T-helper 2 cell treated with Interferon-gamma antibody and Interleukin-4, amounts not matched to agents 100 ng/mL and 5 ng/mL, for 36 hours (primary cell): ENCODE results near the gene ADAMTS1. TPM values are rescaled to one million over a fixed set of nuclear protein-coding genes. Genes with fewer than 3 reads are reported as not detected.

Source experiments
- intact Hi-C: fragments of 100-400 bp; cut with micrococcal nuclease; formaldehyde crosslinking; loops from one replicate; pipeline ENCODE4 v1.15.1; 2023
- total RNA-seq: library from RNA; stranded (reverse); gene quantifications from 2 replicates; pipeline ENCODE4 v1.2.3, GENCODE V29; 2022

Gene ADAMTS1
- total RNA-seq, 1 donor from 2014 or later, result 4.5 TPM

- intact Hi-C loops, result loop anchor here (5.0 to 10.0 kb wide), 2 partner anchors 1111 to 1239 kb away; partner anchors contain the start of genes ATP5PF, GABPA and MRPL39
Observed at GRCh38 chr21:26846036-26846931, 1.1 kb upstream of the ADAMTS1 start.

GRCh38 chr21:26845759-26846035 lies 488 bp upstream of the ADAMTS1 start:
- intact Hi-C loops, result loop anchor here (5.0 to 10.0 kb wide), 2 partner anchors 1111 to 1238 kb away; partner anchors contain the start of genes ATP5PF, GABPA and MRPL39

GRCh38 chr21:26844258-26845065 lies 747 bp downstream of the ADAMTS1 start:
- intact Hi-C loops, result loop anchor here (5.0 to 10.0 kb wide), 4 partner anchors 37 to 1237 kb away; partner anchors contain the start of genes ATP5PF, GABPA and MRPL39

- intact Hi-C loops, result loop anchor here (1.0 to 10.0 kb wide), 4 partner anchors 10 to 1109 kb away; partner anchors contain the start of genes ATP5PF and GABPA
Observed at GRCh38 chr21:26843933-26844257, 1.3 kb downstream of the ADAMTS1 start.

- intact Hi-C loops, result loop anchor here (1.0 to 10.0 kb wide), 4 partner anchors 9 to 1108 kb away; partner anchors contain the start of genes ATP5PF and GABPA
Observed at GRCh38 chr21:26842974-26843932, 2.0 kb downstream of the ADAMTS1 start.

GRCh38 chr21:26842300-26842699 lies 2.9 kb downstream of the ADAMTS1 start:
- intact Hi-C loops, result loop anchor here (5.0 to 10.0 kb wide), 3 partner anchors 35 to 1107 kb away; partner anchors contain the start of genes ATP5PF and GABPA

- intact Hi-C loops, result loop anchor here (5.0 to 10.0 kb wide), 3 partner anchors 34 to 1106 kb away; partner anchors contain the start of genes ATP5PF and GABPA
Observed at GRCh38 chr21:26840912-26841311, 4.3 kb downstream of the ADAMTS1 start.

- intact Hi-C loops, result loop anchor here (5.0 to 10.0 kb wide), 3 partner anchors 33 to 1105 kb away; partner anchors contain the start of genes ATP5PF and GABPA
Observed at GRCh38 chr21:26840201-26840600, 5.0 kb downstream of the ADAMTS1 start.

- intact Hi-C loops, result no loop called here
Observed at GRCh38 chr21:26837539-26837938, 7.7 kb downstream of the ADAMTS1 start.

- intact Hi-C loops, result no loop called here
Observed at GRCh38 chr21:26836528-26836927, 8.7 kb downstream of the ADAMTS1 start.

GRCh38 chr21:26835714-26836265 lies 9.4 kb downstream of the ADAMTS1 start:
- intact Hi-C loops, result no loop called here

GRCh38 chr21:26835027-26835713 lies 10.0 kb downstream of the ADAMTS1 start:
- intact Hi-C loops, result no loop called here

- intact Hi-C loops, result loop anchor here (1.0 kb wide), 1 partner anchor 9 kb away; no protein-coding TSS in a partner anchor
Observed at GRCh38 chr21:26834181-26834905, 10.9 kb downstream of the ADAMTS1 start.

GRCh38 chr21:26833460-26833939 lies 11.7 kb downstream of the ADAMTS1 start:
- intact Hi-C loops, result no loop called here

GRCh38 chr21:26833011-26833410 lies 12.2 kb downstream of the ADAMTS1 start:
- intact Hi-C loops, result no loop called here

GRCh38 chr21:26832546-26832945 lies 12.7 kb downstream of the ADAMTS1 start:
- intact Hi-C loops, result no loop called here

GRCh38 chr21:26826801-26827200 lies 18.4 kb downstream of the ADAMTS1 start:
- intact Hi-C loops, result no loop called here

- intact Hi-C loops, result no loop called here
Observed at GRCh38 chr21:26820509-26820908, 24.7 kb downstream of the ADAMTS1 start.
